Stomach (tissue), 9 donors: ENCODE results near the gene WDR35. TPM values are rescaled to one million over a fixed set of nuclear protein-coding genes. Genes with fewer than 3 reads are reported as not detected.

Experiments used
- DNase-seq, 2 donors: peaks; one replicate each; pipeline versions ENCODE4 v3.0.0 to v3.0.0-alpha.2; 2013 to 2019
- H3K27ac ChIP-seq, 5 donors: fragments of 200-600 bp in 4 of 5; sonication (generic) in 4 of 5; one replicate each; pipeline ENCODE4 v1.5.1; 2013 to 2019; ENCODE audit warnings: mild to moderate bottlenecking in 1 of 5, moderate library complexity in 1 of 5
- H3K27me3 ChIP-seq, 3 donors: fragments of 200-600 bp; sonication (generic); one replicate each; pipeline ENCODE4 v1.5.1; 2017 to 2019; ENCODE audit warnings: mixed run types in 1 of 3
- H3K36me3 ChIP-seq, 4 donors: fragments of 200-600 bp; sonication (generic); 1 replicate in 3 of 4; 2 replicates in 1 of 4; pipeline ENCODE4 v1.5.1; 2016 to 2019
- H3K4me1 ChIP-seq, 4 donors: fragments of 200-600 bp; sonication (generic); one replicate each; pipeline ENCODE4 v1.5.1; 2016 to 2019
- H3K4me3 ChIP-seq, 4 donors: fragments of 200-600 bp; sonication (generic) in 3 of 4; one replicate each; pipeline ENCODE4 v1.5.1; 2016 to 2019; ENCODE audit warnings: mild to moderate bottlenecking in 1 of 4
- H3K9me3 ChIP-seq, 4 donors: fragments of 200-600 bp; sonication (generic); one replicate each; pipeline ENCODE4 v1.5.1; 2016 to 2019
- CTCF ChIP-seq, 7 experiments: fragments of 450-650 bp in 4 of 7; fragments of 200-600 bp in 3 of 7; sonication (generic) in 3 of 7; IDR thresholded peaks; one replicate each; pipeline ENCODE4 v1.5.1; 2016 to 2019; ENCODE audit warnings: antibody characterized with exemption in 7 of 7, control low read depth in 2 of 7, mild to moderate bottlenecking in 1 of 7
- EP300 ChIP-seq: sonication (generic); formaldehyde crosslinking; IDR thresholded peaks from one replicate; pipeline ENCODE4 v1.6.1; 2017; ENCODE audit warnings: antibody characterized with exemption
- POLR2A ChIP-seq, 4 donors: fragments of 450-650 bp; IDR thresholded peaks; one replicate each; pipeline ENCODE4 v1.6.1; 2016; ENCODE audit warnings: antibody characterized with exemption in 4 of 4, control low read depth in 2 of 4, mild to moderate bottlenecking in 1 of 4, moderate library complexity in 1 of 4
- POLR2AphosphoS5 ChIP-seq, 3 donors: sonication (generic); formaldehyde crosslinking; IDR thresholded peaks; one replicate each; pipeline ENCODE4 v1.6.1; 2016; ENCODE audit warnings: antibody characterized with exemption in 3 of 3
- WGBS, 5 donors: extraction: QIAGEN DNeasy Blood & Tissue Kit in 3 of 5; methylation state at CpG; one replicate each; pipeline versions ENCODE4 v1.1.5 to v1.1.7; 2013 to 2018; 5-methylcytosine and 5-hydroxymethylcytosine counted together
- intact Hi-C: fragments of 100-400 bp; cut with DNase I; formaldehyde crosslinking; loops from one replicate; pipeline ENCODE4 v1.15.1; 2023; ENCODE audit warnings: low total_unique reads
- polyA plus RNA-seq, 3 donors: library from polyadenylated mRNA; stranded (reverse); fragments of 200-250 nt; gene quantifications; one replicate each; pipeline ENCODE4 v1.2.3, GENCODE V29; 2013
- total RNA-seq, 5 donors: library from RNA; depleted of rRNA; stranded (reverse); fragments of >200 nt; gene quantifications; one replicate each; pipeline versions ENCODE4 v1.1.0 to v1.2.3, GENCODE V29; 2014 to 2016
- donor health status: healthy with polysubstance abuse.
- donor health status: Bipolar disorder and iron deficiency.
- donor health status: healthy.

Gene WDR35
- total and polyA plus RNA-seq, 8 donors: under 0.01 to 28.3 (median 3.5) TPM

- 86 to 93% (median 89%) methylated on average over 4 of the region's 4 CpGs for WGBS, 5 donors
- no peak for DNase-seq
- Histone ChIP-seq H3K4me3 (no peak overlapping the region), H3K9me3 (peaks cover 0 to 18% (median 5%) of the 10 kb centered on the region in 4 donors), H3K4me1 (no peaks in the 10 kb centered on the region), H3K27ac (no peak overlapping the region), H3K27me3 (no peaks in the 10 kb centered on the region), H3K36me3 (no peaks in the 10 kb centered on the region)
- intact Hi-C loops: no loop called here
- TF ChIP-seq EP300 (no peak), CTCF (IDR thresholded peaks at IDR 0.05) (no peak), POLR2A (IDR thresholded peaks at IDR 0.05) (no peak), POLR2AphosphoS5 (IDR thresholded peaks at IDR 0.05) (no peak)
Measured at GRCh38 chr2:20019747-20020146, 29.8 kb upstream of the WDR35 start.

- intact Hi-C loops: no loop called here
- DNase-seq: no peak
- no peak overlapping the region for H3K27ac ChIP-seq
- no peaks in the 10 kb centered on the region for H3K4me1 ChIP-seq
- no peaks in the 10 kb centered on the region for H3K36me3 ChIP-seq
- TF ChIP-seq POLR2AphosphoS5 (IDR thresholded peaks at IDR 0.05): no peak
- TF ChIP-seq CTCF (IDR thresholded peaks at IDR 0.05): no peak
- no peak for TF ChIP-seq EP300
- no peak for TF ChIP-seq POLR2A (IDR thresholded peaks at IDR 0.05)
- no peaks in the 10 kb centered on the region for H3K27me3 ChIP-seq
- no peak overlapping the region for H3K4me3 ChIP-seq
- peaks cover 0 to 18% (median 5%) of the 10 kb centered on the region in 4 donors for H3K9me3 ChIP-seq
- WGBS, 5 donors: 85 to 98% (median 91%) methylated on average over 2 of the region's 2 CpGs
Measured at GRCh38 chr2:20018601-20019152, 28.8 kb upstream of the WDR35 start.

GRCh38 chr2:20016346-20016745 is 26.4 kb upstream of the WDR35 start:
- intact Hi-C loops: no loop called here
- Histone ChIP-seq H3K27ac (no peak overlapping the region), H3K4me3 (no peak overlapping the region), H3K4me1 (peaks cover 0 to 19% (median 17%) of the 10 kb centered on the region in 4 donors), H3K9me3 (peaks cover 0 to 8% (median 1%) of the 10 kb centered on the region in 4 donors), H3K36me3 (no peaks in the 10 kb centered on the region), H3K27me3 (peaks cover 0 to 16% (median 8%) of the 10 kb centered on the region in 3 donors)
- TF ChIP-seq EP300 (no peak), CTCF (IDR thresholded peaks at IDR 0.05) (no peak), POLR2A (IDR thresholded peaks at IDR 0.05) (no peak), POLR2AphosphoS5 (IDR thresholded peaks at IDR 0.05) (no peak)
- no peak for DNase-seq

- no peak overlapping the region for H3K4me3 ChIP-seq
- no peak for TF ChIP-seq POLR2AphosphoS5 (IDR thresholded peaks at IDR 0.05)
- TF ChIP-seq EP300: no peak
- TF ChIP-seq POLR2A (IDR thresholded peaks at IDR 0.05): no peak
- peak in 5 of 7 experiments; percentile 8 to 70 (median 63) for TF ChIP-seq CTCF (IDR thresholded peaks at IDR 0.05)
- no peak overlapping the region for H3K27ac ChIP-seq
- no peaks in the 10 kb centered on the region for H3K9me3 ChIP-seq
- intact Hi-C loops: no loop called here
- WGBS, 5 donors: 6 to 21% (median 15%) methylated on average over 2 of the region's 2 CpGs
- no peaks in the 10 kb centered on the region for H3K36me3 ChIP-seq
- H3K27me3 ChIP-seq: peaks cover 0 to 22% (median 8%) of the 10 kb centered on the region in 3 donors
- peaks cover 0 to 19% (median 17%) of the 10 kb centered on the region in 4 donors for H3K4me1 ChIP-seq
- DNase-seq: peak in 1 of 2 donors; percentile 77
Measured at GRCh38 chr2:20015482-20016083, 25.7 kb upstream of the WDR35 start.
